K562 treated with DMSO at 1 percent for 12 hours (cell line): Measurements from ENCODE around the gene MAP3K5. TPM values are rescaled to one million over a fixed set of nuclear protein-coding genes. Genes with fewer than 3 reads are reported as not detected.

Experiments
- total RNA-seq: library from RNA; unstranded; fragments of 300-600 nt; gene quantifications from 2 replicates; pipeline ENCODE4 v1.2.3, GENCODE V29; 2022; ENCODE audit not compliant: insufficient read depth

MAP3K5 gene, protein sequence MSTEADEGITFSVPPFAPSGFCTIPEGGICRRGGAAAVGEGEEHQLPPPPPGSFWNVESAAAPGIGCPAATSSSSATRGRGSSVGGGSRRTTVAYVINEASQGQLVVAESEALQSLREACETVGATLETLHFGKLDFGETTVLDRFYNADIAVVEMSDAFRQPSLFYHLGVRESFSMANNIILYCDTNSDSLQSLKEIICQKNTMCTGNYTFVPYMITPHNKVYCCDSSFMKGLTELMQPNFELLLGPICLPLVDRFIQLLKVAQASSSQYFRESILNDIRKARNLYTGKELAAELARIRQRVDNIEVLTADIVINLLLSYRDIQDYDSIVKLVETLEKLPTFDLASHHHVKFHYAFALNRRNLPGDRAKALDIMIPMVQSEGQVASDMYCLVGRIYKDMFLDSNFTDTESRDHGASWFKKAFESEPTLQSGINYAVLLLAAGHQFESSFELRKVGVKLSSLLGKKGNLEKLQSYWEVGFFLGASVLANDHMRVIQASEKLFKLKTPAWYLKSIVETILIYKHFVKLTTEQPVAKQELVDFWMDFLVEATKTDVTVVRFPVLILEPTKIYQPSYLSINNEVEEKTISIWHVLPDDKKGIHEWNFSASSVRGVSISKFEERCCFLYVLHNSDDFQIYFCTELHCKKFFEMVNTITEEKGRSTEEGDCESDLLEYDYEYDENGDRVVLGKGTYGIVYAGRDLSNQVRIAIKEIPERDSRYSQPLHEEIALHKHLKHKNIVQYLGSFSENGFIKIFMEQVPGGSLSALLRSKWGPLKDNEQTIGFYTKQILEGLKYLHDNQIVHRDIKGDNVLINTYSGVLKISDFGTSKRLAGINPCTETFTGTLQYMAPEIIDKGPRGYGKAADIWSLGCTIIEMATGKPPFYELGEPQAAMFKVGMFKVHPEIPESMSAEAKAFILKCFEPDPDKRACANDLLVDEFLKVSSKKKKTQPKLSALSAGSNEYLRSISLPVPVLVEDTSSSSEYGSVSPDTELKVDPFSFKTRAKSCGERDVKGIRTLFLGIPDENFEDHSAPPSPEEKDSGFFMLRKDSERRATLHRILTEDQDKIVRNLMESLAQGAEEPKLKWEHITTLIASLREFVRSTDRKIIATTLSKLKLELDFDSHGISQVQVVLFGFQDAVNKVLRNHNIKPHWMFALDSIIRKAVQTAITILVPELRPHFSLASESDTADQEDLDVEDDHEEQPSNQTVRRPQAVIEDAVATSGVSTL (N-terminal part only)
- 2.0 and 6.9 TPM in 2 replicates for total RNA-seq

DNA sequence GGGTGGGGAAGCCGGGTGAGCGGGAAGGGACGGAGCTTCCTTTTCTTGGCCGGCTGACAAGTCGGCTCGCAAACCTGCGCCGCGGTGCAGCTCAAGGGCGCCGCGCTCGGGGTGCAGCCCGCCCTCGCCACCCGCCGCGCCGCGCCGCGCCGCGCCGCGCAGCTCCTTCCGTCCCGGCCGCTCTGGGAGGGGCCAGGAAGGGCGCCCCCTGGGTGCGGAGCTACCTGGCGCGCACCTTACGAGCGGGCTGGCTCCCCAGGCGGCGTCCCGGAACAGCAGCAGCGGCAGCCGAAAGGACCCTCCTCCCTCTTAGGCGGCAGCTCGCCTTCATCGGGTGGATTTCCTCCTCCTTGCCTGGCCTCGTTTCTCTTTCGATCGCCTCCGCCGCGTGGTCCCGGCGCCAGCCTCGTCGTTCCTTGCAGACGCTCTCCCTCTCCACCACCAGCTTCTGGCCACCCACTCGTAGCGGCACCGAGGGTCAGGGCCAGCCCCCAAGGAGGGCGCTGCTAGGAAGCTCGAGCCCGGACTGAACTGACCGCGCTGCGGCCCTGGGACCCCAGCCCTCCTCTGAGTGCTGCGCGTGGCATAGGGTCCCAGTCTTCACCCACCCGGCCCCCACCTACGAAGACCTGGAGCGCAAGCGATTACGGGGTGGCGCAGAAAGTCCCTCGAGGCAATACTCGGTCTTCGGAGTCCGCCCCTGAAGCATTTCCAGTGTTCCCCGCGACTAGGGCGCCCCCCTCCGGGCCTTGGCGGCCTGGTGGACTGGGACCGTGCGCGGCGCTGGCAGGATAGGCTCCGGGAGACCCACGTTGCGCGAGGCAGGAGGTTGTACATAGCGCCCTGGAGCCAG lies at the start of gene MAP3K5:
MAP3K5 (minus strand) TSS at position 68 of the 853 bp plus-strand sequence. CDS start 320 bp downstream, outside the sequence.

DNA sequence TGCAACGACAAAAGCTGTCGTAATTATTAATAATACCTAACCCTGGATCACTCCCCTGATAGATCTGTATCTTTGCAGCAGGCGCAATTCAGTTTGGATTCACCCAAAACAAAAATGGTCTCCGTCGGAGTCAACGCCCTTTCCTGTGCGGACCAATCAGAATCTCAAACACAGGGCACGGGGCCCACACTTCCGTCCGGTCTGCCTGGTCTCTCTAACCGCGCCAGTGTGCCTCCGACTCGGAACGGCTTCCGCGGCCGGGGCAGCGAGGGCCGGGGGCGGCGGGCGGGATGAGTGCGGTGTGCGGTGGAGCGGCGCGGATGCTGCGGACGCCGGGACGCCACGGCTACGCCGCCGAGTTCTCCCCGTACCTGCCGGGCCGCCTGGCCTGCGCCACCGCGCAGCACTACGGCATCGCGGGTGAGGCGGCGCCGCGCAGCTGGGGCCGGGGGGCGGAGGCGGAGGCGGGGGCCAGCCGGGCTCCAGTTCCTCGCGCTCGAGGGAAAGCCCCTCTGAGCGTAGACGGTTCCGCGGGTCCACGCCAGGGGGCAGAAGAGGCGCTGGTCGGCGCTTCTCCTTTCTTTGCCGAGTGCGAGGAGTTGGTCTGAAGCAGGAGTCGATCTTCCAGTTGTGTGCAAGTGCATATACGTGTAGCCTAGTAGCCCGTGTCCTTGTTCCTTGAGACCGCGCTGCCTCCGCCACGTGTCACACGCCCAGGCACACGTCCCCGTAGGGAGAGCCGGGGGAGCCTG lies 30.3 kb upstream of the MAP3K5 start, which contains the start of gene PEX7:
PEX7 (plus strand) TSS at position 217 of the 752 bp plus-strand sequence; CDS start at position 291, 74 bp downstream.

DNA sequence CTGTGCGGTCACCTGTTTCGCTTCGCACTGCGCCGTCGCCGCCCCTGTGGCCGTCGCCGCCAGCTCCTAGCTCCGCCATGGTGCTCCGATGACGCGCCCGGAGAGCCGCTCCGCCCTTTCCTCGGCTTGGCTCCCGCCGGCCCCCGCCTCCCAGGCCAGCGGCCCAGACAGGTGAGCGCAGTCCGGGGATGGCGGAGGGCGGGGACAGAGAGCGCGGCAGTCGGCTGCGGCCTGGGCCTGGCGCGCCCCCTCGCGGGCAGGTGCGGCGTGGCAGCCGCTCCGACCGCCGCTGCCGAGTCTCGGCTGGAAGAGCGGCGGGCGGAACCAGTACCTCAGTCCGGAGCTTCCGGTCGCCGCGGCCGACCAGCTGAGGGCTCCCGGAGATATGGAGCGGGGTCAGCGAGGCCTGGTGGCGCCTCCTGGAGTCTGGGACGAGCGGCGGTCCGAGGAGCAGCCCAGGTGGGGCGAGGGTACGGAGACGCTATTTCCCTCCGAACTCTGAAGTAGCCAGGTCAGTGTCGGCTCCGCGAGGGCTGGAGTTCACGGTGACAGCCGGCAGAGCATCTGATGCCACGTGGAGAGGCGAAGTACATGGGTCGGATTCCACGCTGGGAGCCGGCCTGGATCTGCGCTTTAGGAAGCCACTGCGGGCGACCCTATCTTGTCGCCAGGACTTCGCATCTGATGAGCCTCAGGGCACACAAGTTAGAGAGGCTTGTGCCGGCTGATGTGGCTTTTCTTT lies 241.8 kb downstream of the MAP3K5 start, which contains the start of gene MAP7:
MAP7 (minus strand) TSS at position 93 of the 742 bp plus-strand sequence; CDS start at position 79, 14 bp downstream.

Other genes starting within 250 kb of the MAP3K5 start
- gene MAP7, start 242.1 kb downstream of the MAP3K5 start, total RNA-seq: 3.3 and 8.4 TPM in 2 replicates
- gene PEX7, start 30.1 kb upstream of the MAP3K5 start, total RNA-seq: 5.8 and 6.8 TPM in 2 replicates
- gene SLC35D3, start 129.8 kb upstream of the MAP3K5 start, total RNA-seq: not detected in 2 replicates